ENCODE results near the gene TRMT5. TPM values are rescaled to one million over a fixed set of nuclear protein-coding genes. Genes with fewer than 3 reads are reported as not detected.

TRMT5 gene
- total RNA-seq, 4 donors from 2014 or later, result 10.3 to 17.9 (median 14.3) TPM

GRCh38 chr14:60951776-60952435, 29.0 kb downstream of the TRMT5 start:
- H3K36me3 ChIP-seq, result no peaks in the 10 kb centered on the region
- H3K27ac ChIP-seq, result no peak overlapping the region
- no peak for TF ChIP-seq POLR2A (IDR thresholded peaks at IDR 0.05)
- TF ChIP-seq CTCF (IDR thresholded peaks at IDR 0.05), result no peak
- TF ChIP-seq EP300 (IDR thresholded peaks at IDR 0.05), result no peak
- TF ChIP-seq POLR2AphosphoS5 (IDR thresholded peaks at IDR 0.05), result no peak
- no peaks in the 10 kb centered on the region for H3K9me3 ChIP-seq
- no peak for DNase-seq (ENCODE audit: low spot score in 2 of 2)
- 58% methylated on average over 3 of the region's 3 CpGs for WGBS
- no peaks in the 10 kb centered on the region for H3K27me3 ChIP-seq
- H3K4me3 ChIP-seq, result no peak overlapping the region
- H3K4me1 ChIP-seq, result no peaks in the 10 kb centered on the region

DNA sequence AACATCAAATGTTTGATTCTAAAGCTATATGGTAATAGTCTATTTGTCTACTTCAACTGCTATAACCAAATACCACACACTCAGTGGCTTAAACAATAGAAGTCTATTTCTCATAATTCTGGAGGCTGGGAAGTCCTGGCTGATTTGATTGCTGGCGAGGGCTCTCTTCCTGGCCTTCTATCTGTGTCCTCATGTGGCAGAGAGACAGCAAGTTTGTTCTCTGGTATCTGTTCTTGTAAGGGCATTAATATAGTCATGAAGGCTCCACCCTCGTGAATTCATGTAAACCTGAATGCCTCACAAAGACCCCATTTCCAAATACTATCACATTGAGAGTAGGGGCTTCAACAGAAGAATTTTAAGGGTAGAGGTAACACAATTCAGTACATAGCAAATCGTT, 34.1 kb downstream of the TRMT5 start:
- H3K36me3 ChIP-seq, result no peaks in the 10 kb centered on the region
- WGBS, result 93% methylated on average over 3 of the region's 3 CpGs
- H3K27me3 ChIP-seq, result no peaks in the 10 kb centered on the region
- no peaks in the 10 kb centered on the region for H3K4me1 ChIP-seq
- no peak overlapping the region for H3K27ac ChIP-seq
- TF ChIP-seq POLR2A (IDR thresholded peaks at IDR 0.05) (no peak), CTCF (IDR thresholded peaks at IDR 0.05) (no peak), POLR2AphosphoS5 (IDR thresholded peaks at IDR 0.05) (no peak), EP300 (IDR thresholded peaks at IDR 0.05) (no peak)
- no peak overlapping the region for H3K4me3 ChIP-seq
- DNase-seq (ENCODE audit: low spot score in 2 of 2), result no peak
- no peaks in the 10 kb centered on the region for H3K9me3 ChIP-seq

- WGBS, result 84% methylated on average over 1 of the region's 1 CpG
- H3K9me3 ChIP-seq, result no peaks in the 10 kb centered on the region
- no peak for TF ChIP-seq CTCF (IDR thresholded peaks at IDR 0.05)
- no peak for TF ChIP-seq POLR2A (IDR thresholded peaks at IDR 0.05)
- TF ChIP-seq EP300 (IDR thresholded peaks at IDR 0.05), result no peak
- no peak for TF ChIP-seq POLR2AphosphoS5 (IDR thresholded peaks at IDR 0.05)
Measured at GRCh38 chr14:60945984-60946383, 34.9 kb downstream of the TRMT5 start.

DNA sequence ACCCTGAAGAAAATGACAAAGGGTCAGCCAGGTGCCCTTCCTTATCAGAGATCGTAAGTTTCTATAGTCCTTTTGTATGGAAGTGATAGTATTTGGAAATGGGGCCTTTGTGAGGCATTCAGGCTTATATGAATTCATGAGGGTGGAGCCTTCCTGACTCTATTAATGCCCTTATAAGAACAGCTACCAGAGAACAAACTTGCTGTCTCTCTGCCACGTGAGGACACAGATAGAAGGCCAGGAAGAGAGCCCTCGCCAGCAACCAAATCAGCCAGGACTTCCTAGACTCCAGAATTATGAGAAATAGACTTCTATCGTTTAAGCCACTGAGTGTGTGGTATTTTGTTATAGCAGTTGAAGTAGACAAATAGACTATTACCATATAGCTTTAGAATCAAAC, 36.7 kb downstream of the TRMT5 start:
- Histone ChIP-seq H3K36me3 (no peaks in the 10 kb centered on the region), H3K27ac (no peak overlapping the region), H3K4me3 (no peak overlapping the region), H3K27me3 (no peaks in the 10 kb centered on the region), H3K9me3 (no peaks in the 10 kb centered on the region), H3K4me1 (no peaks in the 10 kb centered on the region)
- no peak for DNase-seq (ENCODE audit: low spot score in 2 of 2)
- 57% methylated on average over 4 of the region's 4 CpGs for WGBS
- no peak for TF ChIP-seq EP300 (IDR thresholded peaks at IDR 0.05)
- no peak for TF ChIP-seq CTCF (IDR thresholded peaks at IDR 0.05)
- TF ChIP-seq POLR2AphosphoS5 (IDR thresholded peaks at IDR 0.05), result no peak
- no peak for TF ChIP-seq POLR2A (IDR thresholded peaks at IDR 0.05)

More at GRCh38 chr14:60945984-60946383, 34.9 kb downstream of the TRMT5 start:
- no peaks in the 10 kb centered on the region for H3K27me3 ChIP-seq
- H3K4me1 ChIP-seq, result no peaks in the 10 kb centered on the region
- no peak for DNase-seq (ENCODE audit: low spot score in 2 of 2)
- no peak overlapping the region for H3K4me3 ChIP-seq
- no peaks in the 10 kb centered on the region for H3K36me3 ChIP-seq
- H3K27ac ChIP-seq, result no peak overlapping the region

DNA sequence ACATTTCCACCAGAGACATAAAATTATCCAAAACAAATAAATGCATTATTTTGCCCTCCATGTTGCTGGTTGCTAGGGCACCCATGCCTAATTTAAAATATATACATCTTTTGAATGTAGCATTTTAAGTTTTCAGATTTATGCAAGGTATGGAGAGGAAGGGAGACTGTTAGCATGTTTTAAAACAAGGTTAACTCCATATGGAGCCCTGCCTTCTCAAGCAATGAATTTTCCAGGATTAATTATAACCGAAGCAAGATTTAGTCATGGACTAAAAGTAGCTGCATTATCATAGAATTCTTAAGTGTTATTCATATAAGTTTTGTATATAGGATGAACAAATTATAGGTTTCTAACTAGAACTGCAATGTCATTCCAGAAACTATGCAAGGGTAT, 37.2 kb downstream of the TRMT5 start:
- TF ChIP-seq CTCF (IDR thresholded peaks at IDR 0.05) (no peak), POLR2A (IDR thresholded peaks at IDR 0.05) (no peak), POLR2AphosphoS5 (IDR thresholded peaks at IDR 0.05) (no peak), EP300 (IDR thresholded peaks at IDR 0.05) (no peak)
- H3K4me3 ChIP-seq, result no peak overlapping the region
- no peaks in the 10 kb centered on the region for H3K27me3 ChIP-seq
- H3K4me1 ChIP-seq, result no peaks in the 10 kb centered on the region
- no peak for DNase-seq (ENCODE audit: low spot score in 2 of 2)
- WGBS, result 89% methylated on average over 1 of the region's 1 CpG
- no peak overlapping the region for H3K27ac ChIP-seq
- H3K9me3 ChIP-seq, result no peaks in the 10 kb centered on the region
- no peaks in the 10 kb centered on the region for H3K36me3 ChIP-seq
